CD4-positive, alpha-beta T cell treated with Interleukin-4 for 1 hour (primary cell): ENCODE results near the gene COMMD7.
"Not testable (repeated sequence)": the region's sequence is repeated elsewhere in the genome, so short reads cannot be mapped to it uniquely, and the experiment has no call there.

Source experiments
- DNase-seq, 2 donors: peaks; one replicate each; pipeline ENCODE4 v3.0.0-alpha.2; 2020 to 2022

Gene COMMD7

DNA sequence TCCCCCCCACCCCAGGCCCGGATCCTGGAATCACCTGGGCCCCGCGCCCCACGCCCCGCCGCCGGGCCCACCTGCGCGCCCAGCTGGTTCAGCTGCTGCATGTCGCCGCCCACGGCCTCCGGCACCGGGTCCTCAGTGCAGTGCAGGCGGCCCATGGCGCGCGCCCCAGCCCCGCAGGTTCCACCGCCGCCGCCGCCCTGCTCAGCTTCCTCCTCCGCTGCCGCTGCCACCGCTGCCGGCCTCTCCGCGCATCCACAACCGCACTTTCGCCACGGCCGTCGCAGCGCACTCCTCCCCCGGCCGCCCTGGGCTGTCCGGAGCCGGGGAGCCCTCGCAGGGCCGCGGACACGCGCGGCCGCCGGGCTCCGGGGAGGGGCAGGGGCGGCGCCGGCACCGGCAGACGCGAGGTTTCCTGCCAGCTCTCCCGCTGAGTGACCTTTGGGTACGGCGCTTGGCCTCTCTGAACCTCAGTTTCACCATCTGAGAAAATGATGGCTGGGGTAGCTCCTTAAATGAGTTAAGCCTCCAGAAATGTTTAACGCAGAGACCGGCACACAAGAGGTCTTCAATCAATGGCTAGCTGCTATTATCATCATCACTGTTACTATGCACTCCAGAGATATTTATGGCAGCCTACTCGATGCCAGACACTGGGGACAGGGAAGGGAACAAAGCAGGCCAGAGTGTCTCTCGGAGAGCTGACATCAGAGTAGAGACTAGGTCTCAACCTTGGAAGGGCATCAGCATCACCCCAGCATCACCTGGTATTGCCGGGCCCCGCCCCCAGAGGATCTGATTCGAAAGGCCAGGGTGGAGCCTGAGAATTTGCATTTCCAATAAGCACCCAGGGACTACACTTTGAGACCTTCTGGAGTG, at the start of gene COMMD7:
Gene COMMD7, minus strand, starts transcription at position 231 of the 876 bp plus-strand sequence. Its CDS starts 76 bp downstream, at position 155.
- DNase-seq = peak; percentile 73 to 76

DNA sequence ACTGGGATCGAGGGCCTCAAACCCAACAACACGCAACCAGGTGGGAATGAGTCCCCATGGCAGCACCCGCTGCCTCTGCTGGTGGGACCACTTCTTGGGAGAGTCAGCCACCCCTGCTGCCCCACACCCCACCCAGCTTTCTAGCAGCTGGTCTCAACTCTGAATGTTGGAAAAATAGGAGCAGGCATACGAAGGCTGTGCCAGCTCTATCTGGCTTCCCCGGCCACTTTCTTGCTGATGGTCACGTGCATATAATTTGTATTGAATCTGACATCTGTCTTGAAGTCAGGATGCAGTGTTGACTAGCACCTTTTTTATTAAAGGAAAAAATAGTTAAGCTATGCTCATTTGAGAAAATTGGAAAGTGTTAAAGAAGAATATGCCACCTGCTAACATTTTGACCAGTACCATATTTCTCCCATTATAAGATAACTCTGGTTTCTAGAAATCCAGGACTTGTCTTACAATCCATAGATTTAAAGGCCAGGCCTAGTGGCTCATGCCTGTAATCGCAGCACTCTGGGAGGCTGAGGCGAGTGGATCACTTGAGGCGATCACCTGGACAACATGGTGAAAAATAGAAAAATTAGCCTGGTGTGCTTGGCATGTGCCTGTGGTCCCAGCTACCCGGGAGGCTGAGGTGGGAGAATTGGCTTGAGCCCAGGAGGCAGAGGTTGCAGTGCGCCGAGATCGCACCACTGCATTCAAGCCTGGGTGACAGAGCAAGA, 49.6 kb upstream of the COMMD7 start:
- no peak for DNase-seq

DNA sequence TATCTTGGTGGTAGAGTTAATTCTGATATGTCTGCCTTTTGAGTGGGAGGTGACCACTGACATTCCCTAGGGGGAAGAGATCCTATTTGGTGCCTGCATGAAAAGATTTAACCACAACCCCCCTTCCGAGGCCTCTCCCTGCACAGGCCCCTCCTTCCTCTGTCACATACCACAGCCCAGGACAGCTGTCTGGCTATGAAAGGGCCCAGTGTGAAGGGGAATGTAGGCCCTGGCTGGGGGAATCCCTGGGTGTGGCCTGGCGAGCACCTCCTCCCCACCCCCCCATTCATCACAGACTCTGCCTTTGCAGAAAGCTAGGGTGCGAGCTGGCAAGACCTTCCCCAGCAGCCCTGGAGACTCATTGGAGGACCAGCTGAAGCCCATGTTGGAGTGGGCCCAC, 49.0 kb upstream of the COMMD7 start:
- peak; percentile 56 to 63 for DNase-seq

DNA sequence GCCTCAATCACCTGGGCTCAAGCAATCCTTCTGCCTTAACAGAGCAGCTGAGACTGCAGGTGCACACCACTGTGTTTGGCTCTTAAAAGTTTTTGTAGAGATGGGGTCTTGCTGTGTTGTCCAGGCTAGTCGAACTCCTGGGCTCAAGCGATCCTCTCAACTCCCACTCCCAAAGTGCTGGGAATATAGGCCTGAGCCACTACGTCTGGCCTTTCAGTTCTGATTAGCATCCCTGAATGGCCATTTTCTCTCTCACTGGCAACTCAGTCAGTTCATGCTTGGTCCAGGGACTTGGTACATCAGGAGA, 47.4 kb upstream of the COMMD7 start:
- no peak for DNase-seq

DNA sequence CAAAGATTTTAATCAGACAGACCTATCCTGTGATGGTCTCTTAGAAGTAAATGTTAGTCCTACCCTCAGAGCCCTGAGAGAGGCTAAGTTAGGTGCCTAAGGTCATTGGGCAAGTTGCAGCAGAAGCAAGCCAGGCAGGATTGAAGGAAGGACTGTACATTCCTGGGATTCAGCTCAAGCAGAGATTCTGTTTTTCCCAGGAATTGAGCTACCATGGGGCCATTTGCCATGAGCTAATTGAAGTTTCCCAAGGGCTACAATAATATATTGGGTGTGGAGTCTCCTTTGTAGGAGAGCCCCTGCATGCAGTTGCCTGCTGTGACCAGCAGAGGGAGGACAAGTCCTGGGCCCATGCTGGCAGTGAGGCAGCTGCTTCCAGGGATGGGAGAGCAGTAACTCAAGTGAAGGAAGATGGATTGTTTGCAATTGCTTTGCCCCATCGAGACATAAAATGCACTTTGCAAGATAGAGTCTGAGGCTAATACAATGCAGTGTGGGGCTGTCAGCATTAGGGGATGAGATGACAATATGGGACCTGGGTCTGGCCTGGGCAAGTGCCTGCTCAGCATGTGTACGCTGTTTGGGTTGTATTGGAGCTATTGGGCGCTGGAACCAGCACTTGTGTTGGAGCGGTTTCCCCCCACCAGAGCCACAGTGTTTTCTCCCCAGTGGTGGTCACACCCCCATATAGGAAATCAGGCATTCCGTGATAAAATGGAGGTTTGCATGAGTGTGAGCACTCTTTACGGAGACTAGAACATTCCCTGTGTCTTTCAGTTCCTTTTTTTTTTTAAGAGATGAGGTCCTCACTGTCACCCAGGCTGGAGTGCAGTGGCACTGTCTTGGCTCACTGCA, 46.9 kb upstream of the COMMD7 start:
- DNase-seq = peak; percentile 73 to 75

DNA sequence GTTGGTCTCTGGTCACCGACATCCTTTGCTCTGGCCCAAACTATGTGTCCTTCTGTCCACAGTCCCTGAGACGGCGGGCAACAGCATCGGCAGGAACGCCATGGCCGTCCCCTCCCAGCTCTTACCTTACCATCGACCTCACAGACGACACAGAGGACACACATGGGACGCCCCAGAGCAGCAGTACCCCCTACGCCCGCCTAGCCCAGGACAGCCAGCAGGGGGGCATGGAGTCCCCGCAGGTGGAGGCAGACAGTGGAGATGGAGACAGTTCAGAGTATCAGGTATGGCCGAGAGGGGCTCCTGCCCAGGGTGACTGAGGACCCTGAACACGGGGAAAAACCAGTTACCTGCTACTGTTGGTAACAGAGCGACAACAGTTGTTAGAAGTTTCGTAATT, 43.9 kb upstream of the COMMD7 start:
- no peak for DNase-seq

DNA sequence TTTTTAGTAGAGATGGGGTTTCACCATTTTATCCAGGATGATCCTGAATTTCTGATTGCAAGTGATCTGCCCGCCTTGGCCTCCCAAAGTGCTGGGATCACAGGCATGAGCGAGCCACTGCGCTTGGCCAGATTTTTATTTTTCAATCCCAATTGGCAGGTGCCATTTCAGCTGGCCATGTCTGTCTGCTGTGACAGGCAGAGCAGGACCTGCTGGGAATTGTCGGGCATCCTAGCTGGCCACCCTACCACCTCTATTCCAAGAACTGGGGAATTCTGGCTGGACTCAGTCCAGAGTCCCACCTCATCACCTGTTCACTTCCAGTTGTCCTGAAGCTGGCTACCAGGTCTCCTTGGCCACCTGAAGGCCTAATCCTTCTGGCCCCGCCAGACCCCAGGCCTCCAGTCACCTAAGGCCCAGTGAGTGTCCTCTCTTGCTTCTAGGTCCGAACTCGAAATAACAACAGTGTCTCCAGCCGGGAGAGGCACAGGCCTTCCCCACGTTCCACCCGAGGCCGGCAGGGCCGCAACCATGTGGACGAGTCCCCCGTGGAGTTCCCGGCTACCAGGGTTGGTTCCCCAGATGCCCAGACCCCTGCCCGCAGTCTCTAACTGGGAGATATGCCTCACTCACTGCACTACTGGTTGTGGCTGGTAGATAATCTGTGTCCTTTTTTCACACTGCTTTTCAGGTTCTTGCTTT, 42.9 kb upstream of the COMMD7 start:
- DNase-seq = no peak

DNA sequence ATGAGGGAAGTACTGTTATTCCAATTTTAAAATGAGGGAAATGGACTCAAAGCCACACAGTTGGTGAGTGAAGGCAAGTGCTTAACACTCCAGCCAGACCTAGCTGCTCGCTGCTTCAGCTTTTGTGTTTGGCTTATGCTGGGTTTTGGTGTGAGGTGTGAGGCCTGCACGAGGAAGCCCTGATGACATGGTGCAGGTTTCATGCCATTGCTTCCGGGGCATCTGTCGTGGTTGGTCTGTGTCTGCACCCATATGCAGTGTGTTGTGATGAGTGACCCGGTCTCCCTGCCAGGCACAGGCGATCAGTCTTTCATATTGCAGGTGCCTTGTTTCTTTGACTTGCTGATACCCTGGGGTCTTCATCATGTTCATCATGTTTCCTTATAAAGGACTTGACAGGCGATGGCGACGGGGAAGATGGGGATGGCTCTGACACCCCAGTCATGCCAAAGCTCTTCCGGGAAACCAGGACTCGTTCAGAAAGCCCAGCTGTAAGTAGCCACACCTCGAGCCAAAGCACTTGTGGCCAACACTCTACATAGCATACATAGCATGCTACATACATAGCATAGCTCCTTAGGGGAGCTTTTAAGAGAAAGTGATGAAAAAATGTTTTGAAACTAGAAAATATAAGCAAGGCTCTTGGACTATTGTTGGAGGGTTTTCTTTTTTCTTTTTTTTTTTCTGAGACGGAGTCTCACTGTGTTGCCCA, 41.3 kb upstream of the COMMD7 start:
- no peak for DNase-seq

DNA sequence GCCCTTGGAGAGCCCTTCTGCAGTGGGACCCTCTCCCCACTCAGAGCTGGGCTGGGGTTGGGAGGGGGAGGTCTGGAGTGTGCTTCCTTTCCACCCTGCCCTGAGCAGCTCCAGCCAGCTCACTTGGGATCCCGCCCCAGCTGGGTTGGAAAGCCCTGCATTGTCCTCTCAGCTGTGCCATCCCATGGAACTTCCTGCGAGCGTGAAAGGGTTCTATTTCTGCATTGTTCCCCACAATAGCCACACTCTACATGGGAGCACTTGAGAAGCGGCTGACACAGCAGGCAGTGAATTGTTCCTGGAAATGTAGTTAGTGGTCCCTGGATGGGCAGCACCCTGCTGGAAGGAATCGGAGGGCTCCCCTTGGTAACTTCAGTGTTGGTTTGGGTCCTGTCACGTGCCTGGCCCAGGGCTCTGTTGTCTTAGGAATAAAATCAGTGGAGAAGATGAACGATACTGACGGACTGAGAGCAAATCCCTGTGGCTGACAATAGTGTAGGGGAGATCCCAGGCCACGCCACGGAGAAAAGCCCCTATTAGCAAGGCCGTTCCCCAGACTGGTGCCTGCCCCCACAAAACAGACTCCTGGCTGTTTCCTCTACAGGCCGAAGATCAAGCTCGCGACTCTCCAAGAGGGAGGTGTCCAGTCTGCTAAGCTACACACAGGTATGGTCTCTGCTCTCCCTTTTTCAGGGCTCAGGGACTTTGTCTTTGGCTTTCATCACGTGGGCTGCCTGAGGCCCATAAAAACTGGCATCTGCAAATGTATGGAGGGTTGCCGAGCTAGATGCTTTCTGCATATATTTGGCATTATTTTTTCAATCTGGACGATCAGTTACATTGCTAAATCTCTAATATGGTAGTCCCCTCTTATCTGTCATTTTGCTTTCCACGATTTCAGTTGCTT, 37.7 kb upstream of the COMMD7 start:
- DNase-seq = no peak

DNA sequence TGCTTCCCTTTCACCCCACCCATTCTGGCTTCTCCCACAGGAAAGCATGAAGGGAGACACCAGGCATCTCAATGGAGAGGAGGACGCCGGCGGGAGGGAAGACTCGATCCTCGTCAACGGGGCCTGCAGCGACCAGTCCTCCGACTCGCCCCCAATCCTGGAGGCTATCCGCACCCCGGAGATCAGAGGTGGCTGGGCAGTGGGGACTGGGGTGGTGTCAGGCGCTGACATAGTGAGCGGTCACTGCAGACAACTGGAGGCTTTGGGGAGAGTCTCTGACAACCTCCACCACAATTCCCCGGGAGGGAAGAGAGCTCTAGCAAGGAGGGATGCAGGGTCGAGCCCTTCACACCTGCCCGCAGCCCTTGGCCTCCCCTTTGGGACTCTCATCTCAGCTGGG, 37.0 kb upstream of the COMMD7 start:
- no peak for DNase-seq

DNA sequence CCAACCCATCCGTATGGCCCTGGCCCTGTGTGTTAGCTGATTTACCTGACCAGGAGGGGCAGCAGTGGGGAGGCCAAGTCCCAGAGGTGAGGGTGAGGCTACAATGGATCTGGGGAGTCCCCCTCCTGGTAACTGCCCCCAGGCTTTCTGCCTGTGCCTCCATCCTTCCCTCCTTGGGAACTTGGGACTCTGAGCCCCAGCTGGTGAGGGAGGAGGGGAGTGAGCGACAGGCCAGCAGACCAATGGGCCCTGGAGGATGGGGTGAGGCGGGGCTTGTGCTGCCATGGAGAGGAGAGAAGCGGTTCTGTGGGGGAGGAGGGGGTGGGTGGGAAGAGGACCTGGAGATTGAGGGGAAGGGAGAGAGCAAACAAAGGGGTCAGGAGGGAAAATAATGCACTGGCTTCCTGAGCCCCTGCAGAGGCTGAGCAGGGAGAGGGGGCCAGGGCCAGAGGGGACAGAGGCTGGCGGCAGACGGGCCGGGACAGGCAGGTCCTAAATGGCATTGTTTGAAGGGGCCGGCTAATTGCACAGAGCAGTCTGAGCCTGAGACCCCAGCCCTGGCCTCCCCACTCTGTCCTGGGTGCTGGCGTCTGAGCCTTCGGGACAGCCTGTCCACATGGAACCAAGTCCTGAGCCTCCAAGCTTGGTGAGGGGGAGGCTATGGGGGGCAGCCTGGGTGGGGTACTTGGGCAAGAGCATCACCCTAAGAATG, 36.4 kb upstream of the COMMD7 start:
- DNase-seq = no peak

DNA sequence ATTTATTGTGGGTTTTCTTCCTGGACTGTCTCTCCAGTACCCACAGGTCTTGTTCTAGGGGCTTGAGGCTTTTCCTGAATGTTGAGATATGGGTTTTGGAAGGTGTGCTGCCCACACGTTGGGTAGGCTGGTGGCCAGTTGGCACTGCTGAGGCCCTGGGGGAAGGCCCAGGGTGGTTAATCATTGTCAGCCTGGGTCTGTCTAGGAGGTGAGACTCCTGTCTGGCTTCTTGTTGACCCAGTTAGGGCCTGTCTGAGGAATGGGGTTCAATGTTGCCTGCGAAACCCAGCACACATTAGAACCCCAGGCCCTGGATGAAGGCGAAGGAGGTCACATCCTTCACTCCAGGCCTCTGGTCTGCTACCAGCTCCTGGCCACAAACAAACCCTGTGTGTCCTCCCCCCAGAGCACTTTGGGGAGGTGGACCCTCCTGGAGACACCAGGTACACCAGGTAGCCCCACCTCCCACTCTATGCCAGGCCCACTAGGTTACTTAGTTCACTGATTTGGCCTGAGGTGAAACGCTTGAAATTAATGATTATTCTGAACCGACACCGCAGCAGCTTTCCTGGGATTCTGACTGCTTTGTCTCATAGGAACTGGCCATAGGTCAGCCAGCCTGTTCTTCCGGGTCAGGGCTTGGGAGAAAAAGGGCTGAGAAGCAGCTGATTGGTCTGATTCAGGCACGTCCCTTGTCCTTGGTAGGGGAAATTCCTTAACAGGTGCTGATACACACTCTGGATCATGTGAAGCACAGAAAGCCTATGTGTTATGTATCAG, 34.1 kb upstream of the COMMD7 start:
- no peak for DNase-seq

DNA sequence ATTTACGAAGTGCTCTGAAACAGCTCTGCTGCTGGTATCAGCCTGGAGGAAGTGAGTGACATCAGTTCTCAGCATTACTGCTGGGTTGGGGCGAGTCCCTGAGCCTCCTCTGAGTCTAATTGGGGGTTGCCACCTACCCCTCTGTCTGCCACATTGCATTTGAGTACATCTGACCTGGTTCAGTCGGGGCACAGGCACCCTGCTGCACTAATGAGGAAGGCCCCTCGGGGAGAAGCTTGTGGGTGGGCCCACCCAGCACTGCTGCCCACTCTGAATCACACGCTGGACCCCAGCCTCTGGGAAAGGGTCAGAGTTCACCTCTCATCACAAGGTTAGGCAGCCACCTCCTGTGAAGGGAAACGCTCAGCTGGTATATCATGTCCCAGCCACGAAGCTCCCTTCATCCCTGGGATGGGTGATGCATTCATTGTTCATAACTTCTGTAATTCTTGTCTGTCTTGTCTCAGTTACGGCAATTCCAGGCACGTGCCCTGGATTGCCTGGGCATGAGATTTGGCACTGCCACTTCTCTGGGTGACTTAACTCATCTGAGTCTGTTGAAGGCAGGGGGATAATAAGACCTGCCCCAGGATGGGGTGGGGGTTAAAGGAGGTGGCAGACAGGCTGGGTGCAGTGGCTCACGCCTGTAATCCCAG, 32.2 kb upstream of the COMMD7 start:
- DNase-seq = no peak

DNA sequence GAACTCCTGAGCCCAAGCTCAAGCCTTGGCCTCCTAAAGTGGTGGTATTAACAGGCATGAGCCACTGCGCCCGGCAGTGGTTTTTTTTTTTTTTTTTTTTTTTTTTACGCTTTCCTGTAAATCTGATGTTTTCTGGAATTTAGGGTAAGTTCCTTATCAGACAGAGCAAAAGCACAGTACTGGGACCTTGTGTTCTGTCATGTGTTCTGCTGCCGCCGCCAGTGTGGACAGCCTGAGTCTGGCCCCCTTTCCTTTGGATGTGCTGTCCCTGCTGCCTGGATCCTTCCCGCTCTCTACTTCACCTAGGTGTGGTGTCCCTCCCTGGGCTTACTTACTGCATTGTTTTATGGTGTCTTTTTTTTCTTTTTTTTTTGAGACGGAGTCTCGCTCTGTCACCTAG, 30.6 kb upstream of the COMMD7 start:
- no peak for DNase-seq

DNA sequence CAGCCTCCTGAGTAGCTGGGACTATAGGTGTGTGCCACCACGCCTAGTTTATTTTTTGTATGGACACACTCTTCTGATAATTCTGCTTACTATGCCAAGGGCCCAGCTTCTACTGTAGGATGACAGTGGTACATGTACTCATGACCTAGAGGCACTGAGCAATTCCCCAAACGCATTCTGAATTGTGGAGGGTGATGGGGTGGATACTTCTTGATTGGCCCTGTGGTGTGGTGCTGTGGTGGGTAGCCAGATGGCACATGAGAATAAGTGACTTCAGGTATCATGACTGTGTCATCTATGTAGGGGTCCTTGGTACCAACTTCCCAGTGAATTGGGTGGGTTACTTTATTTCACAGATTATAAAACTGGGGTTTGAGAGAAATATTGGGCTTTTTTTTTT, 30.0 kb upstream of the COMMD7 start:
- no peak for DNase-seq

DNA sequence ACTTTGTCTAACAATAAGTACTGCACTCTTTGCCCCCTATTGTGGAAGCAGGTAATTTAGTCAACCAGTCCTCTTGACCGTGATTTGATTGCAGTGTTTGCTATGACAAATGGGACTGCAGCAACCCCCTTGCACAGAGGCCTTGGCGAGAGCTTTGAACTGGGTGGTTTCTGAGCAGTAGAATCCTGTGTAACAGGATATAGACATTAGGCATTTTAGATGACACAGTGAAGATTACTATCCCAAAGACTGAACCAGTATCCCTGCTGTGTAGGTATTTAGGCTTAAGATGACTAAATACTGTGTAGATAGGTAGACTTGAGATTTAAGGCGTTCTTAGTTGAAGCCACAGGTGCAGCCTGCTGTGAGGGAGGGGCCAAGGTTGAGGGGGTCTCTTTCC, 28.8 kb upstream of the COMMD7 start:
- DNase-seq = no peak

DNA sequence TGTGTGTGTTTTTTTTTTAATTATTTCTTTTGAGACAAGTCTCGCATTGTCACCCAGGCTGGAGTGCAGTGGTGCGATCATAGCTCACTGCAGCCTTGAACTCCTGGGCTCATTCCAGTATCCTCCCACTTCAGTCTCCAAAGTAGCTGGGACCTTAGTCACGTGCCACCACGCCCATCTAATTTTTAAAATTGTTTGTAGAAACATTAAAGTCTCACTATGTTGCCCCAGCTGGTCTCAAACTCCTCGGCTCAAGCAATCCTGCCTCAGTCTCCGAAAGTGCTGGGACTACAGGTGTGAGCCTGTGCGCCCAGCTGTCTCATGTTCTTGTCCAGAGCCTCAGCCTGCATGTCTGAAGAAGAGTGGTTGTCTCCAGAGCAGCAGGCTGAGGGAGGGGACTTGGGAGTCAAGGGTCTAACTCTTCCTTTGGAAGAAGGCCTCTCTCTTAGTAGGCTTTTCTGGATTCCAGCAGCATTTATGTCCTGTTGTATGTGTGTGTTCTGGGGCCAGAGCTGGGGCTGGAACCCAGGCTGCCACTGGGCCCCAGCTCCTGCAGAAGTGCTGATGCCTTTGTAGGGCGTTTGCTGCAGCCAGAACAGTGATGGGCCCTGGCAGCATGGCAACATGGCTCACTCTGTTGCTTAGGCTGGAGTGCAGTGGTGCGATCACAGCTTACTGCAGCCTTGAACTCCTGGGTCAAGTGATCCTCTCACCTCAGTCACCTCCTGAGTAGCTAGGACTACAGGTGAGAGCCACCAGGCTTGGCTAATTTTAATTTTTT, 24.3 kb upstream of the COMMD7 start:
- no peak for DNase-seq

DNA sequence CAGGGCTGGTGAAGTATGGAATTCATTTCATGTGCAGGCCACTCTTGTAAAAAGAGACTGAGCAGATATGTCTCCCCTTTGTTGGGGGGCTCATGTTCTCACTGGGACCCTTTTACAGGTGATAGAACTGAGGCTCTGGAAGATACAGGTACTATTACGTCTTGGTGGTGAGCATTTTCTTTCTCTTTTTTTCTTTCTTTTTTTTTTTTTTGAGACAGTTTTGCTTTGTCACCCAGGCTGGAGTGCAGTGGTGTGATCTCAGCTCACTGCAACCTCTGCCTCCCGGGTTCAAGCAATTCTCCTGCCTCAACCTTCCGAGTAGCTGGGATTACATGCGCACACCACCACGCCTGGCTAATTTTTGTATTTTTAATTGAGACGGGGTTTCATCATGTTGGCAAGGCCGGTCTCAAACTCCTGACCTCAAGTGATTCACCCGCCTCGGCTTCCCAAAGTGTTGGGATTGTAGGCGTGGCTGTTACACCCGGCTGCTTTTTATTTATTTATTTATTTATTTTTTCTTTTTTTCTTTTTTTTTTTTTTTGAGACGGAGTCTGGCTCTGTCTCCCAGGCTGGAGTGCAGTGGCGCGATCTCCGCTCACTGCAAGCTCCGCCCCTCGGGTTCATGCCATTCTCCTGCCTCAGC, 22.1 kb upstream of the COMMD7 start:
- not testable (repeated sequence) for DNase-seq
